ENCODE measurements around the gene CD81. TPM values are rescaled to one million over a fixed set of nuclear protein-coding genes. Genes with fewer than 3 reads are reported as not detected.

The CD81 gene
- total RNA-seq, 6 donors from 2014 or later: 398 to 1,053 (median 787) TPM

GRCh38 chr11:2369320-2369719, 7.8 kb upstream of the CD81 start:
- no peak overlapping the region for H3K4me3 ChIP-seq
- TF ChIP-seq CTCF (IDR thresholded peaks at IDR 0.05) (no peak), EP300 (IDR thresholded peaks at IDR 0.05) (no peak), POLR2A (IDR thresholded peaks at IDR 0.05) (no peak), POLR2AphosphoS5 (IDR thresholded peaks at IDR 0.05) (no peak)
- no peak for DNase-seq

GRCh38 chr11:2369896-2370295, 7.2 kb upstream of the CD81 start:
- Histone ChIP-seq H3K4me3 (no peak overlapping the region), H3K27ac (no peak overlapping the region), H3K27me3 (no peaks in the 10 kb centered on the region), H3K9me3 (no peaks in the 10 kb centered on the region), H3K36me3 (no peaks in the 10 kb centered on the region), H3K4me1 (peaks cover 6 to 19% (median 9%) of the 10 kb centered on the region in 4 donors)
- ATAC-seq (ENCODE audit: low FRiP score in 2 of 2): no peak
- 81 to 95% methylated on average over 9 of the region's 9 CpGs for WGBS, 2 donors
- TF ChIP-seq POLR2A (IDR thresholded peaks at IDR 0.05): no peak
- no peak for TF ChIP-seq EP300 (IDR thresholded peaks at IDR 0.05)
- no peak for TF ChIP-seq POLR2AphosphoS5 (IDR thresholded peaks at IDR 0.05)
- no peak for TF ChIP-seq CTCF (IDR thresholded peaks at IDR 0.05)
- DNase-seq: no peak

More at GRCh38 chr11:2369320-2369719, 7.8 kb upstream of the CD81 start:
- no peaks in the 10 kb centered on the region for H3K9me3 ChIP-seq
- WGBS, 2 donors: 92 to 95% methylated on average over 12 of the region's 12 CpGs
- no peaks in the 10 kb centered on the region for H3K27me3 ChIP-seq
- peaks cover 6 to 15% (median 9%) of the 10 kb centered on the region in 4 donors for H3K4me1 ChIP-seq
- H3K36me3 ChIP-seq: no peaks in the 10 kb centered on the region
- no peak overlapping the region for H3K27ac ChIP-seq
- no peak for ATAC-seq (ENCODE audit: low FRiP score in 2 of 2)

GRCh38 chr11:2374456-2375201, 2.5 kb upstream of the CD81 start:
- Histone ChIP-seq H3K4me1 (peaks cover 11 to 37% (median 30%) of the 10 kb centered on the region in 4 donors), H3K27me3 (no peaks in the 10 kb centered on the region), H3K36me3 (no peaks in the 10 kb centered on the region), H3K27ac (peak overlapping the region in 2 of 4 donors; percentile 5 to 20), H3K9me3 (no peaks in the 10 kb centered on the region), H3K4me3 (no peak overlapping the region)
- WGBS, 2 donors: 93 to 96% methylated on average over 6 to 15 of the region's 15 CpGs
- ATAC-seq (ENCODE audit: low FRiP score in 2 of 2): no peak
- no peak for DNase-seq
- TF ChIP-seq EP300 (IDR thresholded peaks at IDR 0.05) (no peak), POLR2A (IDR thresholded peaks at IDR 0.05) (no peak), POLR2AphosphoS5 (IDR thresholded peaks at IDR 0.05) (no peak), CTCF (IDR thresholded peaks at IDR 0.05) (no peak)

GRCh38 chr11:2375341-2375853, 1.7 kb upstream of the CD81 start:
- Histone ChIP-seq H3K27me3 (no peaks in the 10 kb centered on the region), H3K9me3 (no peaks in the 10 kb centered on the region), H3K36me3 (no peaks in the 10 kb centered on the region), H3K4me3 (no peak overlapping the region), H3K27ac (peak overlapping the region; percentile 5 to 31 (median 15)), H3K4me1 (peaks cover 18 to 44% (median 37%) of the 10 kb centered on the region in 4 donors)
- TF ChIP-seq POLR2AphosphoS5 (IDR thresholded peaks at IDR 0.05): no peak
- no peak for TF ChIP-seq CTCF (IDR thresholded peaks at IDR 0.05)
- no peak for TF ChIP-seq POLR2A (IDR thresholded peaks at IDR 0.05)
- TF ChIP-seq EP300 (IDR thresholded peaks at IDR 0.05): no peak
- 44 to 63% methylated on average over 2 to 6 of the region's 6 CpGs for WGBS, 2 donors
- ATAC-seq (ENCODE audit: low FRiP score in 2 of 2) (no peak), DNase-seq (no peak)

Measured in upper lobe of left lung (tissue), 6 donors.